K562 (cell line): ENCODE results near the gene TDRD9.

Experiments used
- CTCF ChIP-seq, 3 experiments: IDR thresholded peaks in 2 of 3; conservative IDR thresholded peaks in 1 of 3; 2 replicates each; pipeline ENCODE4 v1.5.1; 2011 to 2012; ENCODE audit warnings: low read length in 3 of 3, mild to moderate bottlenecking in 3 of 3, control low read depth in 2 of 3, improper control_type of control experiment in 1 of 3, inconsistent platforms in 1 of 3, low read depth in 1 of 3, mixed read lengths in 1 of 3, moderate library complexity in 1 of 3; ENCODE audit not compliant: insufficient read depth in 2 of 3
- HMG20B ChIP-seq: fragments of 250-450 bp; sonication (Bioruptor Pico); IDR thresholded peaks from 2 replicates; pipeline ENCODE4 v1.5.0; 2021; ENCODE audit warnings: mild to moderate bottlenecking
- KLF16 ChIP-seq: IDR thresholded peaks from 2 replicates; pipeline ENCODE4 v1.6.1; 2016; ENCODE audit warnings: antibody characterized with exemption
- MEF2A ChIP-seq: IDR thresholded peaks from 2 replicates; pipeline ENCODE4 v1.6.1; 2011; ENCODE audit warnings: low read depth, mild to moderate bottlenecking, low read length, moderate library complexity; ENCODE audit not compliant: control insufficient read depth
- RFX1 ChIP-seq: fragments of 450-650 bp; IDR thresholded peaks from 2 replicates; pipeline ENCODE4 v1.6.1; 2016; ENCODE audit warnings: mild to moderate bottlenecking, moderate library complexity
- SIN3B ChIP-seq: fragments of 450-650 bp; IDR thresholded peaks from 2 replicates; pipeline ENCODE4 v1.6.1; 2017; ENCODE audit warnings: low read depth, mild to moderate bottlenecking, moderate library complexity
- ZNF830 ChIP-seq: fragments of 250-450 bp; sonication (Bioruptor Pico); IDR thresholded peaks from 2 replicates; pipeline ENCODE4 v1.5.0; 2021; ENCODE audit warnings: mild to moderate bottlenecking

DNA sequence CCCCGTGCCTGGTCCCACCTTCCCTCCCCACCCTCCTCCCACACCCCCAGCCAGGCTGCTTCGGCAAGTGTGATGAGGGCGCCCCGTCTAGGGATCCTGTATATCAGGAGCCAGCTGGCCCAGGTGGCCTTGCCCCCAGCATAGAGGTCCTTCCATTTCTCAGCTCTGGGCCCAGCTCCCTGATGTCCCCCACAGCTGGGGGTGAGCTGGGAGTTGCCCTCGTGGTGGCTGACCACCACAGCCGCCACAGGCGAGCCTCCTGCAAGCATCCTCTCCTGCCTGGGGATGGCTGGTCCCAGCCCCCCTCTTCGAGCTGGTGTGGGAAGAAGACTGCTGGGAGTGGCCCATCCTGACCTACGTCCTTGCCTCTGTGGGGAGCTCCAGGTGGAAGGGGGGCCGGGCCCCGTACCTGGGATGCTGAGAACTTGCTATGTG, 164.7 kb downstream of the TDRD9 start:
- no peak for TF ChIP-seq CTCF (IDR thresholded peaks at IDR 0.05 in 2 of 3, conservative IDR thresholded peaks at IDR 0.05 in 1 of 3; ENCODE audit: insufficient read depth in 2 of 3, low read depth in 1 of 3, low read length in 3 of 3)
- no peak for TF ChIP-seq MEF2A
- no peak for TF ChIP-seq HMG20B (CRISPR knock-in tag)
- TF ChIP-seq KLF16, result no peak
- TF ChIP-seq RFX1, result no peak
- TF ChIP-seq SIN3B, result no peak
- TF ChIP-seq ZNF830 (CRISPR knock-in tag), result no peak
